GM19099 (cell line): ENCODE data around the gene P2RX6.

Source experiments
- POLR2A ChIP-seq: IDR thresholded peaks from 3 replicates; pipeline ENCODE4 v1.6.1; 2011; ENCODE audit warnings: low read depth; ENCODE audit not compliant: insufficient read length; ENCODE audit errors: extremely low read depth

Gene P2RX6

GRCh38 chr22:21067075-21067900, 52.3 kb downstream of the P2RX6 start:
- TF ChIP-seq POLR2A = no peak

- no peak for TF ChIP-seq POLR2A
Measured at GRCh38 chr22:21067901-21068680, 53.1 kb downstream of the P2RX6 start.

- no peak for TF ChIP-seq POLR2A
Measured at GRCh38 chr22:21068681-21069276, 53.8 kb downstream of the P2RX6 start.

GRCh38 chr22:21069375-21069774, 54.4 kb downstream of the P2RX6 start:
- TF ChIP-seq POLR2A = no peak

- no peak for TF ChIP-seq POLR2A
Measured at GRCh38 chr22:21070690-21071615, 56.0 kb downstream of the P2RX6 start.

GRCh38 chr22:21073023-21073422, 58.1 kb downstream of the P2RX6 start:
- no peak for TF ChIP-seq POLR2A

- TF ChIP-seq POLR2A = no peak
Measured at GRCh38 chr22:21073482-21073881, 58.5 kb downstream of the P2RX6 start.

- TF ChIP-seq POLR2A = no peak
Measured at GRCh38 chr22:21074102-21074715, 59.2 kb downstream of the P2RX6 start.

GRCh38 chr22:21075516-21076138, 60.7 kb downstream of the P2RX6 start:
- no peak for TF ChIP-seq POLR2A

GRCh38 chr22:21076912-21077625, 62.1 kb downstream of the P2RX6 start:
- no peak for TF ChIP-seq POLR2A
